Measurements from ENCODE around the gene NKD1.

DNA sequence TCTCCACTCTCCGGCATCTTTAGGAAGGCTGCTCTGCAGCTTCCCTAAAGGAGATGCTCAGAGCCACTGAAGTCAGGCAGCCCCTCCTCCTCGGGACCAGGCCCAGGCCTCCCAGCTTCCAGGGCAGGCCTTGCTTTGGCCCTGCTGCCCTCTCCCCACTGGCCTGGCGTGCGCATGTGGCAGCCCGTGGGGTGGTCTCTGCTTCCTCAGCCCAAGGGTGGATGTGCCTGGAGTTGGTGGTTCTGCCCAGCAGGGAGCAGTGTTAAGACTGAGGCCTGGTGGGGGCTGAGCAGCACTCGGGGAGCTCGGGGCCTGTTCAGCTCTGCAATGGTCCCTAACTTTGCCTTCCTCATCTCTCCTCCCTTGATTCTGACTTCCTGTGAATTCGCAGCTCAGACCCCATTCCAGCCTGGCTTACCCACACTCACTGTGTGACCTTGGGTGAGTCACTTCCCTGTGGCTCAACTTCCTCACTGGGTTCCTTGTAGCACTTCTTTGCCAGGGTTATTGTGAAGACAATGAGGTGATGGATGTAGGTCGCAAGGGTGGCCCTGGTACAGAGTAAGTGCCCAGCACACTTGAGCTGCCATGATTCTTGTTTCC, 63.2 kb downstream of the NKD1 start:
- TF ChIP-seq, protein P1, sequence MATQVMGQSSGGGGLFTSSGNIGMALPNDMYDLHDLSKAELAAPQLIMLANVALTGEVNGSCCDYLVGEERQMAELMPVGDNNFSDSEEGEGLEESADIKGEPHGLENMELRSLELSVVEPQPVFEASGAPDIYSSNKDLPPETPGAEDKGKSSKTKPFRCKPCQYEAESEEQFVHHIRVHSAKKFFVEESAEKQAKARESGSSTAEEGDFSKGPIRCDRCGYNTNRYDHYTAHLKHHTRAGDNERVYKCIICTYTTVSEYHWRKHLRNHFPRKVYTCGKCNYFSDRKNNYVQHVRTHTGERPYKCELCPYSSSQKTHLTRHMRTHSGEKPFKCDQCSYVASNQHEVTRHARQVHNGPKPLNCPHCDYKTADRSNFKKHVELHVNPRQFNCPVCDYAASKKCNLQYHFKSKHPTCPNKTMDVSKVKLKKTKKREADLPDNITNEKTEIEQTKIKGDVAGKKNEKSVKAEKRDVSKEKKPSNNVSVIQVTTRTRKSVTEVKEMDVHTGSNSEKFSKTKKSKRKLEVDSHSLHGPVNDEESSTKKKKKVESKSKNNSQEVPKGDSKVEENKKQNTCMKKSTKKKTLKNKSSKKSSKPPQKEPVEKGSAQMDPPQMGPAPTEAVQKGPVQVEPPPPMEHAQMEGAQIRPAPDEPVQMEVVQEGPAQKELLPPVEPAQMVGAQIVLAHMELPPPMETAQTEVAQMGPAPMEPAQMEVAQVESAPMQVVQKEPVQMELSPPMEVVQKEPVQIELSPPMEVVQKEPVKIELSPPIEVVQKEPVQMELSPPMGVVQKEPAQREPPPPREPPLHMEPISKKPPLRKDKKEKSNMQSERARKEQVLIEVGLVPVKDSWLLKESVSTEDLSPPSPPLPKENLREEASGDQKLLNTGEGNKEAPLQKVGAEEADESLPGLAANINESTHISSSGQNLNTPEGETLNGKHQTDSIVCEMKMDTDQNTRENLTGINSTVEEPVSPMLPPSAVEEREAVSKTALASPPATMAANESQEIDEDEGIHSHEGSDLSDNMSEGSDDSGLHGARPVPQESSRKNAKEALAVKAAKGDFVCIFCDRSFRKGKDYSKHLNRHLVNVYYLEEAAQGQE (IDR thresholded peaks at IDR 0.05; ENCODE audit: insufficient read depth in 1 of 2, low read depth in 2 of 2, low read length in 2 of 2) = no peak
- TF ChIP-seq TAF1 (IDR thresholded peaks at IDR 0.05; ENCODE audit: borderline replicate concordance, insufficient read depth, low read length) (no peak), SIN3A (IDR thresholded peaks at IDR 0.05; ENCODE audit: borderline replicate concordance, insufficient read depth, low read length) (no peak)
